HG03442 (cell line): ENCODE measurements around the gene CAMK1D.
"Not testable (repeated sequence)": the region's sequence is repeated elsewhere in the genome, so short reads cannot be mapped to it uniquely, and the experiment has no call there.

ENCODE experiments used
- ATAC-seq: cut with Tn5 transposase; IDR thresholded peaks from one replicate; pipeline ENCODE4 v1.9.1; 2021; ENCODE audit warnings: mild to moderate bottlenecking, moderate library complexity; ENCODE audit not compliant: unreplicated experiment

Gene CAMK1D

GRCh38 chr10:12834116-12834665 lies 484.8 kb downstream of the CAMK1D start:
- no peak for ATAC-seq

GRCh38 chr10:12834721-12835120 lies 485.4 kb downstream of the CAMK1D start:
- ATAC-seq: no peak

DNA sequence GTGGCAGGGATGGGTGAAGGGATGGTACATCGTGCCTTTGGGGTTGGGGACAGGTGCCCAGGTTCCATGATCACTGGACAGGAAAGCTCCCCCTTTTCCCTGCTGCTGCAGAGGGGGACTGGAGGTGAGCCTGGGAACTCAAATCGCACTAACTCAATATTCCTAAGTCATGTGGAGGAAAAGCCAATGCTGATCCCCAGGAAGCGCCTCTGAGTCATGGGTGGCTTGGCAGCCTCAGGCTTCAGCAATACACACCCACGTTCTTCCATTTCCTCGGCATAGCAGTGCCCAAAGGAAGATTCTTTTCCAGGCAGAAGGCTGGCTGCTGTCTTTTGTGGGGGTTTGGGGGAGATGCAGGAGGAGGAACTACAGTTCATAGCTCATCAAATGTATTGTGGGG lies 486.4 kb downstream of the CAMK1D start:
- ATAC-seq: no peak

DNA sequence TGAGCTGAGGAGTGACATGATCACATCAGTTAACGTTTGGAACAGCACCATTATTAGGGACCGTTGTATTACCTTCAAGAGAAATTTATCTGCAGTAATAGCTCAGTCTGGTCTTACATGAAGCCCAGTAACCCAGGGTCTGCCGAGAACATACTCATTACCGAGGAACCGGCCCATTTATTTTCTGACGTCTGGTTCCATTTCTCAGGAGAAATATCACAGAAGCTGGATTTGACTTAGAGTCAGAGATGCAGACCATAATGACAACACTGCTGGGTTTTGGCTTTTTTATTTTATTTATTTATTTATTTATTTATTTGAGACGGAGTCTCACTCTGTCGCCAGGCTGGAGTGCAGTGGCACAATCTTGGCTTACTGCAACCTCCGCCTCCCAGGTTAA lies 489.0 kb downstream of the CAMK1D start:
- ATAC-seq: no peak

- no peak for ATAC-seq
These were observed 489.9 kb downstream of the CAMK1D start for GRCh38 chr10:12838995-12839927.

GRCh38 chr10:12839941-12840611 lies 490.7 kb downstream of the CAMK1D start:
- no peak for ATAC-seq

DNA sequence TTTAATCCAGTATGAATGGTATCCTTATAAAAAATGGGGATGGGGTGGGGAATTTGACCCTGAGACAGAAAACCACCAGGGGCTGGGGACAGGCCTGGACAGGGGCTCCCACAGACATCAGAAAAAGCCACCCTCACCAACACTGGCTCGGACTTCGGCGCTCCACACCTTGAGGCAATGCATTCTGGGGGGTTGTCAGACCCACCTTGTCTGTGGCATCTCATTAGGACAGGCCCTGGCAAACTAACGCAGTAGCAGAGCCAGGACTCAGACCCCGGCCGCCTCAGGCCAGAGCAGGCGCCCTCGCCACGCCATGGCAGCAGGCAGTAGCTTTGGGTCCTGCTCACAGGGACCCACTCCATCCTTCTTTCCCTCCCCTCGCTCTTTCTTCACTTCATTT lies 492.1 kb downstream of the CAMK1D start:
- ATAC-seq: no peak

DNA sequence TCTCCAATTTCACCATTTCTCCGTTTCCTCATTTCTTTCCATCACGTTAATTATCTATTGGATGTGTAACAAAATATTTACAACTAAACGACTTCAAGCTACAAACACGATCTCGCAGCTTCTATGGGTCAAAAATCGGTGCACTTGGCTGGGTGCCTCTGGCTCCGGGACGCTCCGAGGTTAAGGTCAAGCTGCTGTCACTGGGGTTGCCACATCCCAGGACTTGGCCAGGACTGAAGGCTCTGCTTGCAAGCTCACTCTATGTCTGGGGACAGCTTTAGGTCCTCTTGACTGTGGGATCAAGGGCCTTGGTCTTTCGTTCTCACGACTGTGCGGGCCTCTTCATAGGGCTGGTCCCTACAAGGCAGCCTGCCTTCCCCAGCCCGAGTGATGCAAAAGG lies 492.5 kb downstream of the CAMK1D start:
- ATAC-seq: no peak

- ATAC-seq: no peak
These were observed 493.0 kb downstream of the CAMK1D start for GRCh38 chr10:12842310-12842709.

DNA sequence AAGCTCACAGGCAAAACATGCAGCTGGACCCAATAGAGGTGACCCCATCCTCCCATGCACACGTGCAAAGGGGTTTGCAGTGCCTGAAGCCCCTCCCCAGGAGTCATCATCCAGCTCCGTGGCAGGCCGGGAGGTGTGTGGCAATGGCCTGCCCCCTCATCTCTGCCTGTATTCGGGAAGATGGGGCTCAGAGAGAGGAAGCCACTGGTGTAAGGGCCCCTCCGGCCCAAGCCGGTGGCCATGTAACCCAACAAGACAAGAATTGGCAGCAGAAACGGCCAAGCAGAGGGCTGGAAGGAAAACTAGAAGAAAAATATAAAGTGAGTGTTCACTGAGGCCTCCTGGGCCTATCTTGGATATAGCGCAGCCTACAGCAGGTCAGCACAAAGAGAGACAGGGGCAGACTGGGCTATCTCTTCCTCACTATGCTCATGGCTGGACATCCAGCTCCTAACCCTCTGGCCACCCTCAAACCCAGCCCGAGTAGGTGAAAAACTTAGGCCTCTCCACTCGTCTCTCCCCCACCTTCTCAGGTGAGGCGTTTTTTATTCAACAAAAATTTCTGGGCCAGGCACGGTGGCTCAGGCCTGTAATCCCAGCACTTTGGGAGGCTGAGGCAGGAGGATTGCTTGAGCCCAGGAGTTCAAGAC lies 494.1 kb downstream of the CAMK1D start:
- ATAC-seq: no peak

DNA sequence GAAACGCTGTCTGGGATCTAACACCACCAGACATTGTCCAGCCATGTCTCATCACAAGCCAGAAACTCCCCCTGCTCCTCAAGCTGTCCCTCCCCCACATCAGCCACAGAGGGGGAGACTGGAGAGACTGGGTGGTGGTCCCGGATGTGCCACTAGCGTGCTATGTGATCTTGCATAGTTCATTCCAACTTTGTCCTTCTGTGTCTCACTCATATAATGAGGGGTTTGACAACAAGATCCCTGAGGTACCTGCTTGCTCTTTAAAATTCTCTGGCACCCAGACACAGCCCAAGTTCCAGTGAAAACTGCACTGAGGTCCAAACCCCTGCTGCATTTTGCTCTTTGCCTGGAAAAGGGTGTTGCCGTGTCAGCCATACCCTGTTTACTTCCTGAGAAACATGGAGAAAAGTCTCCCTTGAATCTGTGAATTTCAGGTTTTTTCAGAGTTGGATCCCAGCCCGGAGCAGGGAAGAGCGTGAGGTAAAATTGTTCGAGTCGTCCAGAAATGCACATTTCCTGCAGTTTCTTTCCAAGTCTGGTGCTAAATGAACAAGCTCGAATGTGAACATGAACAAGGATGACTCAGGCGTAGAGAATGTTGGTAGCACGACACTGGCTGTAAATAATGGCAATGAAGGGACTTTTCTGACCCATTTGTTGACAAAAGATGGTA lies 495.6 kb downstream of the CAMK1D start:
- no peak for ATAC-seq

GRCh38 chr10:12846718-12847117 lies 497.4 kb downstream of the CAMK1D start:
- no peak for ATAC-seq

DNA sequence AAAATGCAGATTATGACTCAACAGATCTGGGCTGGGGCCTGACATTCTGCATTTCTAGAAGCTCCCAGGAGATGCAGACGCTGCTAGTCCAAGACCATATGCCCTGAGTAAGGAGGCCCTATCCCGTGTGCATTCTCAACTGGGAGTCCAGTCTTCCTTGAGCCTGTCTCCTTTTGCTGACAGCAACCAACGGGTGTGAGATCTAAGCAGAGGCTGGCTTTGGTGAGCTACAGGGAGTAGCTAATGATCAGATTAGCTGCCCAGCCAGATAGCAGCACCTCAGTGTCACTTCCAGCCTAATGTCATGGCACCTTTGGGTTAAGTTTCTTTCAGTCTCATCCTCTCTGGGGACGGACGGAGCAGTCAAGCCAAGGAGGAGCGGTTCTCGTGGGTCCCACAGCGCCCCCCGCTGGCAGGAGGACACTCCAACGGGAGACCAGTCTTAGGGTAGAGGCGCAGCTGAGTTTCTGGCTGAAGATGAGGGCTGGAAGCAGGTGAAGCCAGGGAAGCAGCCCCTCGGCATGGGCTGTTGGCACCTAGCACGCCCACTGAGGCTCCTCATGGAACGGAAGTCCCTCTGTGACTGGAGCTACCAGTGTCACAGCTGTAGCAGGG lies 498.1 kb downstream of the CAMK1D start:
- no peak for ATAC-seq

DNA sequence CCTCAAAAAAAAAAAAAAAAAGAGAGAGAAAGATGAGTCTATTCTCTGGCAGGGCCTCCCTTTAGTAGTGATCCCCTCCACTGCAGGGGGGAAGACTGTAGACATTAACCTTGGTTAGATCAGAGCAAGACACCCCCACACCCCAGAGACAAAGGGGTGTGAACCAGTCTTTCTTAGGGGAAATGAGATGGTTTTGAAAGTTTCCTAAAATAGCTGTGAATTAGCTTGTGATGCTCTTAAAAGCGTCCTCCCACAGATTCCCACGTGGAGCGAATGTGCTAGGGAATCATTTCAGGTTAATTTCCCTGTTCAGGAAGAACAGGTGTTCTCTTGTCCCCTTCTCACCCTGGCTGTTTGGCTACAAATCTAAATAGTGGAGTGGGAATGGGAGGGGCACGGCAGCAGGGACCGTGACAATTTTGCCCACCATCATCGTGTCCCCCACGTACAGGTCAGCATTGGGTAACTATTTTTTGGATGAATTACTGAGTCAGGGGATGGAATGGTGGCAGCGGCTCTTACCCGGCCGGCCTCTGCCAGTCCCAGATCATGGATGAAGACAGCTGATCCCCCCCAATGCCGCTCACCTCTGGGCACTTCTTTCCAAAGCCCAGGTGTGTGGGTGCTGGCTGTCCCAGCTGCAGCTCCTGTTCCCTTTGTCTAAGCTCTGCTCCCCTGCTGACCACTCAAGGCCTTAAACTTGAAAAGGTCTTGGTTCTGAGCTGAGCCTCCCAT lies 499.3 kb downstream of the CAMK1D start:
- no peak for ATAC-seq

DNA sequence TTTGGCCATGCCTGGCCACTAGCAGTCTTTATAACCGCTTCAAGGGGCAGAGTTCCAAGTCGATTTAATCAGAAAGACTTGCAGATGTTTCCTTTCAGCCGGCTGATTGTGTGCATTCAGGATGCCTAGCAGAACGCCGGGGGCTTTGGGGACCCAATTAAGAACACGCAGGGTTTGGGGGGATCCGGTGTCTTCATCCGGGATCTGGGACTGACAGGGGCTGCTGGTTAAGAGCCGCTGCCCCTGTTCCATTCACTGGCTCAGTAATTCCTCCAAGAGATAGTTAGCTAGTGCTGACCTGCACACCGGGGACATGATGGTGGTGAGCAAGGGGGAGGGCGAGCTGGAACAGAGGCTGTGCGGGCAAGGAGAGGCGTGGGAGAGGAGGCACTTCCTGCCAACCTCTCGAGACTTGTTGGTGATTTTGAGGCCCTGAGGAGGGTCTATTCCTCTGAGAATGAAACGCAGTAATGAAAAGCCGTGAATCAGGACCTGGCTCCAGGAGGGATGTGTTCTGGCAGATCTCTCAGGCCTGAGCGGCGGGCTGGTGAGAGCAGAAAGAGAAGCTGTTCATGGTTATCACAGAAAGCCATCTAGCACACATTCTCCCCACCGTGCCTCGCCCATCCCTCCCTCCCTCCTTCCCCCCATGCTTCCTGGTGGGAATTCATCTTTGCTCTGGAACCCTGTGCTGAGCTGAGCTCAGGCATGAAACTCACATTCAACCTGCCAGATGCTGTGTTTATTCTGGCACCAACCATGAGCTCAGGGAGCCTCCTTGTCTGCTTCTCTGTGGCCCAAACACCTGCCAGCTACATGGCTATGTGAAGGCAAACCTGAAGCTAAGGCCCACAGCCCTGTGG lies 500.2 kb downstream of the CAMK1D start:
- no peak for ATAC-seq

DNA sequence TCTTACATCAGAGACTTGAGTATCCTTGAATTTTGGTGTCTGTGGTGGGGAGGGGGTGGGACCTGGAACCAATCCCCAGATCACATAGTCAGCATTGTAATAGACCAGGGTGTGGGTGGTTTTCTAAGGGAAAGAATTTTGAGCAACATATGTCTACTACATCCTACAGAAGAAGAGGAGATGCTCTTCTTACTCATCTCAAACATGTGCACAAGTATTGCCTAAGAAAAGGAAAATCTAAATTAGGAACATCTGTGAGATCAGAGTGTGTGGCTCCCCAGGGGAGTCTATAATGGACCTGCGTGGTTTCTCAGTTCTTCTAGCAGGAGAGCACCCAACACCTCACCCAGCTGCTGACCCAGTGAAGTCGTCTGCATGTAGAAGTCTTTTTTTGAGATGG lies 503.3 kb downstream of the CAMK1D start:
- ATAC-seq: no peak

DNA sequence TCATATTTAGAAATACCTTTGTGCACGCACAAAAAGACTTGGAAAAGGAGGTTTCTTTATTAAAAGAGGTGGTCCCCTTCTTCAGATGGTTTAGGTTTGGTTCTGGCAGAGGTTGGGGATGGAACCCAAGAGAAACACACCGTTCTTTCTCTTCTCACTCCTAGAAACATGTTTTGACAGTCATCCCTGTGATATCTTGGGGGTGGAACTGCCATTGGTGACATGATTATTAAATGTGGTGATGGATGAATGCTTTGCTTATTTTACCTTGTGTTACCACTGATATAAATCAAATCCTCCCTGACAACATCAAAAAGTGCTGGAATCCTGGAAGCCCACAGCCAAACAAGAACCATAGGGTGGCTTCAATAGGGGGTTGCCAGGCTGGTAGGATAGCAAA lies 505.6 kb downstream of the CAMK1D start:
- no peak for ATAC-seq

DNA sequence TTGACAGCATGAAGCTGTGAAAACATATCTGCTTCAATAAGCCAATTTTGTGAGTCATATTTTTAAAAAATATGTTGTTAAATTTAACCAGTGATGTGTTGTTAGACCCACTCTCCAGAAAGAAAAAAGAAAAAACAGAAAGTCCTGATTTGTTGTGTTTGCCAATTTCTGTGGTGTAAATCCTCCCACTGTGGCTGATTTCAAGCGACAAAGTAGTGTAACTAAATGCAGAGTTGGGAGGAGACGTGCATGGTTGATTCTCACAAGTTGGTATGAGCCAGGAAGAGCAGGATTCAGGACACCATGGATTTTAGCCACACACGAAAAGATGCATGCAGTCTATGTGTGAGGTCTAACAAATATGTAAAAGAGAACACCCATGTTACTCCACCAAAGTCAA lies 513.1 kb downstream of the CAMK1D start:
- no peak for ATAC-seq

GRCh38 chr10:12865515-12865914 lies 516.2 kb downstream of the CAMK1D start:
- ATAC-seq: not testable (repeated sequence)
